NCI-H2107 treated with DMSO at 0.1 percent for 48 hours (cell line): ENCODE data around the gene DNAJC2.

Experiments used
- DNase-seq: peaks from one replicate; lab custom pipeline; 2025; ENCODE audit not compliant: unreplicated experiment; lab: John Stamatoyannopoulos, UW

Gene DNAJC2

GRCh38 chr7:103344453-103345149, at the start of gene DNAJC2:
DNAJC2 (minus strand) TSS chr7:103344767; CDS start chr7:103344622, 145 bp downstream.
- DNase-seq = peak; percentile 92

- no peak for DNase-seq
These were observed 47.4 kb upstream of the DNAJC2 start for GRCh38 chr7:103391976-103392375.

- DNase-seq = no peak
These were observed 46.6 kb upstream of the DNAJC2 start for GRCh38 chr7:103391150-103391549.

- no peak for DNase-seq
These were observed 44.7 kb upstream of the DNAJC2 start for GRCh38 chr7:103389263-103389662.

- no peak for DNase-seq
These were observed 44.0 kb upstream of the DNAJC2 start for GRCh38 chr7:103388469-103389140.

GRCh38 chr7:103387242-103387641, 42.7 kb upstream of the DNAJC2 start:
- no peak for DNase-seq

- no peak for DNase-seq
These were observed 37.5 kb upstream of the DNAJC2 start for GRCh38 chr7:103382032-103382402.

GRCh38 chr7:103381280-103382031, 36.9 kb upstream of the DNAJC2 start:
- no peak for DNase-seq

GRCh38 chr7:103380395-103381191, 36.0 kb upstream of the DNAJC2 start:
- DNase-seq = no peak

GRCh38 chr7:103379270-103379975, 34.9 kb upstream of the DNAJC2 start:
- DNase-seq = no peak

- no peak for DNase-seq
These were observed 29.5 kb upstream of the DNAJC2 start for GRCh38 chr7:103373866-103374643.

GRCh38 chr7:103369432-103369831, 24.9 kb upstream of the DNAJC2 start:
- no peak for DNase-seq

- no peak for DNase-seq
These were observed 5.2 kb upstream of the DNAJC2 start for GRCh38 chr7:103349805-103350204.

GRCh38 chr7:103348959-103349358, 4.4 kb upstream of the DNAJC2 start:
- no peak for DNase-seq

- DNase-seq = no peak
These were observed 3.9 kb upstream of the DNAJC2 start for GRCh38 chr7:103348452-103348851.

GRCh38 chr7:103347507-103348267, 3.1 kb upstream of the DNAJC2 start, which contains the start of gene PSMC2:
PSMC2 (plus strand) TSS chr7:103347643; CDS start chr7:103347712, 69 bp downstream.
- peak; percentile 81 for DNase-seq

- no peak for DNase-seq
These were observed 1.8 kb upstream of the DNAJC2 start for GRCh38 chr7:103346396-103346795.

GRCh38 chr7:103343758-103344452, 662 bp downstream of the DNAJC2 start:
- DNase-seq = no peak
